NOMO-1 treated with dmso at 0.1 percent for 144 hours (cell line): ENCODE data around the gene BRPF1.

ENCODE experiments used
- DNase-seq: peaks from one replicate; lab custom pipeline; 2025; ENCODE audit not compliant: unreplicated experiment; lab: John Stamatoyannopoulos, UW

The BRPF1 gene

GRCh38 chr3:9731206-9732079, at the start of gene BRPF1:
Gene BRPF1 (plus strand): TSS chr3:9731735. CDS start chr3:9734141, 2,406 bp downstream.
- DNase-seq, result peak; percentile 95

DNA sequence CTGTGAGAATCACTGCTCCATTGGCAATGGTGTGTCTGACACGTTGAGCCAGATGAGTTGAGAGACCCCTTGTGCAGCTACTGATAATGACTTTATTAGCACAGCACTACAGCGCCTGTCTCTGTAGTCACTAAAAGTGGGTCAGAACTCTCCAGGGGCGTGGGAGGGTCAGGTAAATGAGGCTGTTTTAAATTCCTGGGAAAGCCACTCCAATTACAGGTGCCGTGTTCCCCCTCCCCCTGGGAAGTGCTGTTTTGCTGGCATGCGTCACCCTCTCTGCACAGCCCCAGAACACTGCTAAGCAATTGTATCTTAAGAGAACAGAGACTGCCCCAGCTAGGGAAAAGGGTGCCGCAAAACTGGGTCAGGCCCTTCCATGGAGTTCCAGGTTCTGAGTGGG, 49.4 kb upstream of the BRPF1 start:
- DNase-seq, result no peak

GRCh38 chr3:9683426-9683825, 48.1 kb upstream of the BRPF1 start:
- no peak for DNase-seq

DNA sequence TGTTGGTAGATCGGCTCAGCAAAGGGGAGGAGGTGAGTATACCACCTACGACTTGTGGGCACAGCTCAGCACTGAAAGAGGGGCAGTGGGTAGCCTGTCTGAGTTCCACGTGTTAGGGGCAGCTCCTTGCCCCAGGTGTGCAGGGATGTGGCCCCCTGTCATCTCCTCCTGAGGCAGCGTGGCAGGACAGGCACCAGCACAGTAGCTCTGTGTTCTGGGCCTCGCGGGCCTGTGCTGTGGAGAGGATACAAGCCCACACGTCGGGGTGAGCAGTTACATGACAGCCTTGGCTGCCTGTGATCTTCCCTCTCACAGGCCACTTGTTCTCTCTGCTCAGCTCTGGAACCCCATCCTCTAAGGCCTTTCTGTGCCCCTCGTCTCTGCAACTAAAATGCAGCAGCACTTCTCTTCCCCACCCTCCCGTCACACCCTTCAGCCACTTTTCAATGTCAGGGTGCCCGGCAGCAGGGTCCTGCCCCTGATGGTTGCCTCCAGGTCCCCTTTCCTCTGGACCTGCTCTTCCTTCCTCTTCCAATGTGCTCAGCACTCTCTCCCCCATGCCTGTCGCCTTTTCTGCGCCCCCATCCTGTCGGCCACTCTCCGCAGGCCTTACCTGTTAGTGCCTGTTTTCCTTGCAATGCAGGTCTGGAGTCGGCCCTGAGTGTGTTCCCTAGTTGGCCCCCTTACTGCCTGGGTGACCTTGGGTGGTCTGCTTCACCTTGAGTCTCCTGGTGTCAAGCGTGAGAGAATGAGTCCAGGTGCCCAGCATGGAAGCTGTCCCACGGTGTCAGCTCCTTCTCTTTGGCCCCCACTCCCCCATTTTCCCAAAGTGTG, 46.1 kb upstream of the BRPF1 start:
- no peak for DNase-seq

GRCh38 chr3:9686050-9686550, 45.4 kb upstream of the BRPF1 start:
- no peak for DNase-seq

DNA sequence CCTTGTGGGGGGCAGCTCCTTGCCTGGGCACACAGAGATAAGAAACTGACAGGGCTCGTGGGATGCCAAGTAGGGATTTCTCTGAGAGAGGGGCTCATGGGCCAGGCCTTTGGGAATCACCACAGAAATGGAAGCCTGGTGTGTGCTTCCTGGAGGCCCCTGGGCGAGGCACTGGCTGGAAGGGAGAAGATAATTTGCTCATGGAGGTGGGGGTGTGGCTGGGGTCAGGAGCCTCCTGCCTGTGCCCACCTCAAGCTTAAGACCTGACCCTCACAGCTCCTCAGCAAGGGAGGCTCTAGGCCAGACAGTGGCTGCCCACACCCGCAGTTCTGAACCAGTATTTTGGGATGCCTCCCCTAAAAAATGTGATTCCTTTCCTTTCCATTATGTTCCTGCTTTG, 44.8 kb upstream of the BRPF1 start:
- DNase-seq, result no peak

DNA sequence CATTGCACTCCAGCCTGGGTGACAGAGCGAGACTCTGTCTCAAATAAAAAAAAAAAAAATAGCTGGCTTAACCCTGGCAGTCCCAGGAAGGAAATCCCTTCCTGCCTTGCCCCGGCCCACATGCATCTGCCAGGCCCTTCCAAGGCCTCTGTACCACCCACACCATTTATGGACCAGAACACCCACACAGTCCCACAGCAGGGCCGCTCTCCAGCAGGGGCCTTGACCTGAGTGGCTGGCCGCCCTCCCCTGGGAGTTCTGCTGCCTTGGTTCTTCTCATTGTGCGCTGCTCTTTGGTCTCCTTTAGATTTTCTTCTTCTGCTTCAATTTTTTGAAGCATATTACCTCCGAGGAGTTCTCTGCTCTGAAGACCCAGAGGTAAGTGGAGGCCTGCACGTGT, 44.0 kb upstream of the BRPF1 start:
- no peak for DNase-seq

DNA sequence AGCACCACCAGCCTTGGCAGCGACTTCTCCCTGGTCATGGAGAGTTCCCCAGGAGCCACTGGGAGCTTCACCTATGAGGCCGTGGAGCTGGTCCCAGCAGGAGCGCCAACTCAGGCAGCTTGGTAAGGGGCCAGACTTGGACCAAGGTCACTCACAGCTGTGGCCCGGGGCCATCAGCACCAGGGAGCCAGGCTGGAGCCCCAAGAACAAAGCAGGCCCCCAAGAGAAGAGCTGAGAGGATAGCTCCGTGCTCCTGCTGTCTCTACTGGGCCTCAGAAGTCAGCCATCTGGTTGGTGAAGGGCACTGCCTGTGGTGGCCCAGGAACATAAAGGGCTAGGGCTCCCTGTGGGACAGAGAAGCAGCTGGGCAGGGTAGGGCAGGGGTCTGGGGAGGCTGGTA, 42.6 kb upstream of the BRPF1 start:
- no peak for DNase-seq

DNA sequence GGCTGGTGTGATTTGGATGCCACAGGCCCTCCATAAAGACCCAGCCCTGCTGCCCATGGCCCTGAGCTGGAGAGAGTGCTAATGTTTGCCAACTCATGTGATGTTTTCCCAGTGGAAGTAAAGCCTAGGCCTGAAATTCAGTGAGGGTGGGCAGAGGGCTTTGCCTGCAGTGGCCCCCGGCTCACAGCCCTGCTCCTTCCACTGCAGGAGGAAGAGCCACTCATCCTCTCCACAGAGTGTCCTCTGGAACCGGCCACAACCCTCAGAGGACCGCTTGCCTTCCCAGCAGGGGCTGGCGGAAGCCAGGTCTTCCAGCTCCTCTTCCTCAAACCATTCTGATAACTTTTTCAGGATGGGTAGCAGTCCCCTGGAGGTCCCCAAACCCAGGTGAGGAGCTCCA, 41.8 kb upstream of the BRPF1 start:
- DNase-seq, result no peak

- DNase-seq, result no peak
These were observed 40.8 kb upstream of the BRPF1 start for GRCh38 chr3:9690451-9691450.

- no peak for DNase-seq
These were observed 39.9 kb upstream of the BRPF1 start for GRCh38 chr3:9691636-9692035.

- DNase-seq, result no peak
These were observed 39.1 kb upstream of the BRPF1 start for GRCh38 chr3:9692416-9692815.

DNA sequence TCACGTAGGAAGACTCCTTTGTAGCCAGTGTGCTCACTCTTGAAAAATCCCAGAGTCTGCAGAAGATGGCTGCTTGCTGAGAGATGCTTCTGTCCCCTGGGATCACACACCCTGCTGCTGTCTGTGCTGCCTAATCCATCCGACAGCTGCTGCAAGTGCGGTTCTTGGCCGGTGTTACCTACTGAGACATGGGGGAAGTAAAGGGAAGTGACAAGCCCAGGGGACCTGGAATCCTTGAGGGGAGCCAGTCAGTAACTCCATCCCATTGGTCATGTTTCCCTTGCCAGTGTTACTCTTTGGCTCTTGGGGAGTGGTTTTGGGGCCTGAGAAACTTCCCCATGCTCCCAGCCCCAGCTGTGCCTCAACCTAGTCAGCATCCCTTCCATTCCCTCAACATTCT, 36.2 kb upstream of the BRPF1 start:
- no peak for DNase-seq

DNA sequence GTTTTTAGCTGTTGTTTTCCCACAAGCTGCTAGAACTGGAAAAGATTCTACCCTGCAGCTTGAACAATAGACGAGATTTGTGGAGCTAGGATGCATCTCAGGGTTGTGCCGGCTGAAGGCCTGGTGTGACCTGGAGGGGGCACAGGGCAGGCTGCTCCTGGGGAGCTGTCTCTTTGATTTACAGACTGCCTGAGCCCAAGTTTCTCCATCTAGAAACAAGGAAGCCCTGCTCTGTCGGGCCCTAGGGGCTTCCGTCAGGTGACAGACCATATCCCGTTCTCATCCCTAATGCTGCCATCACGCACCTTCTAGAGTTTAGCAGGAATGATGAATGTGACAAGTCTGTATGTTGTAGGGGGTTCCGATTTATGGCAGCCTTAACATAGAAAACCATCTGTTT, 35.8 kb upstream of the BRPF1 start:
- DNase-seq, result no peak

- no peak for DNase-seq
These were observed 34.9 kb upstream of the BRPF1 start for GRCh38 chr3:9696480-9697220.

- DNase-seq, result no peak
These were observed 33.6 kb upstream of the BRPF1 start for GRCh38 chr3:9697892-9698291.

- no peak for DNase-seq
These were observed 33.2 kb upstream of the BRPF1 start for GRCh38 chr3:9698293-9698692.

DNA sequence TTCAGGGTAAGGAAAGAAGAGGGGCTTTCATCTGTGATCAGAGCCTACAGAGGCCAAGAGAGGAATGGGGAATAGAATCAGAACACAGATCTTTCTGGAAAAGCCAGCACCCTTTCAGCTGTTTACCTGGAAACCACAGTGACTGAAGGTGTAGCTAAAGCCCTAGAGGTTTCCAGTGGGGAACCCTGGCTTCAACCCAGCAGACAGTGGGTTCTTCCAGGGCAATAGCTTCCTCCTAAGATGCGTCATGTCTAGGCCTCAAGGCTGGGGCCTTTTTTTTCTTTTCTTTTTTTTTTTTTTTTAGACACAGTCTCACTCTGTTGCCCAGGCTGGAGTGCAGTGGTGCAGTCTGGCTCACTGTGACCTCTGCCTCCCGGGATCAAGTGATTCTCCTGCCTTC, 31.0 kb upstream of the BRPF1 start:
- DNase-seq, result no peak

GRCh38 chr3:9701006-9701405, 30.5 kb upstream of the BRPF1 start:
- no peak for DNase-seq

DNA sequence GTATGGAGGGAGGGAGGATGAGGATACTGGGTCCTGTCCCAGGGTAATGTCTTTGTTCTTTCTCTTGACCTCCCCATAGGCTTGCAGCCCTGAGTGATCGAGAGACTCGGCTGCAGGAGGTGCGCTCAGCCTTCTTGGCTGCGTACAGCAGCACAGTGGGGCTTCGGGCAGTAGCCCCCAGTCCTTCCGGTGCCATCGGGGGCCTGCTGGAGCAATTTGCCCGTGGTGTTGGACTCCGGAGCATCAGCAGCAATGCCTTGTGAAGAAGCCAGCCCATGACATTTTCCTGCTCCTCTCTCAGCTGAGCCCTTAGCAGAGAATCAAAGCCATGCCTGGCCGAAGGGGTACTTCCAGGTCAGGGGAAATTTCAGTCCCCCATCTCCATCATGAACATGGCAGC, 29.8 kb upstream of the BRPF1 start:
- no peak for DNase-seq
